PC-9 (cell line): ENCODE results near the gene RCOR3. TPM values are rescaled to one million over a fixed set of nuclear protein-coding genes. Genes with fewer than 3 reads are reported as not detected.

Experiments
- BruUV-seq: library from RNA; stranded (reverse); fragments of 400-500 nt; replicated peaks from 2 replicates; lab custom pipeline; 2021; lab: Mats Ljungman, UMichigan
- CTCF ChIA-PET: fragments of 300-600 bp; sonication (Branson Sonifier 250); formaldehyde crosslinking; loops from one replicate; lab custom pipeline; 2022; ENCODE audit warnings: antibody characterized with exemption; lab: Charles Lee
- POLR2A ChIA-PET: fragments of 300-600 bp; sonication (Branson Sonifier 250); formaldehyde crosslinking; loops from one replicate; lab custom pipeline; 2022; ENCODE audit warnings: antibody characterized with exemption; ENCODE audit not compliant: unreplicated experiment; lab: Charles Lee
- DNase-seq, 2 experiments: peaks; one replicate each; pipeline versions ENCODE4 v3.0.0 to v3.0.0-alpha.2; 2015 to 2022; ENCODE audit warnings: mixed read lengths in 1 of 2
- H2AFZ ChIP-seq: fragments of 200-600 bp; sonication (generic); 2 replicates; pipeline ENCODE4 v1.8.1; 2017; ENCODE audit warnings: antibody characterized with exemption
- H3F3A ChIP-seq: fragments of 200-600 bp; sonication (generic); 2 replicates; pipeline ENCODE4 v1.8.1; 2017; ENCODE audit warnings: antibody characterized with exemption, mild to moderate bottlenecking, low read depth; ENCODE audit not compliant: insufficient read depth
- H3K27ac ChIP-seq: fragments of 200-600 bp; sonication (generic); 2 replicates; pipeline ENCODE4 v1.6.1; 2016; ENCODE audit warnings: mixed run types
- H3K27me3 ChIP-seq: fragments of 200-600 bp; sonication (generic); 2 replicates; pipeline ENCODE4 v1.6.1; 2016; ENCODE audit warnings: low read depth, mixed run types; ENCODE audit not compliant: insufficient read depth
- H3K36me3 ChIP-seq: fragments of 200-600 bp; sonication (generic); 2 replicates; pipeline ENCODE4 v1.6.1; 2016; ENCODE audit warnings: low read depth, mixed run types
- H3K4me1 ChIP-seq: fragments of 200-600 bp; sonication (generic); replicated peaks from 2 replicates; pipeline ENCODE4 v1.6.1; 2016; ENCODE audit warnings: mixed run types; ENCODE audit not compliant: insufficient read depth
- H3K4me2 ChIP-seq: fragments of 200-600 bp; sonication (generic); 2 replicates; pipeline ENCODE4 v1.6.1; 2017; ENCODE audit warnings: mixed run types
- H3K4me3 ChIP-seq: fragments of 200-600 bp; sonication (generic); 2 replicates; pipeline ENCODE4 v1.6.1; 2016; ENCODE audit warnings: mixed run types
- H3K79me2 ChIP-seq: fragments of 200-600 bp; sonication (generic); 2 replicates; pipeline ENCODE4 v1.6.1; 2017; ENCODE audit warnings: low read depth, mixed run types
- H3K9me2 ChIP-seq: fragments of 200-600 bp; sonication (generic); 2 replicates; pipeline ENCODE4 v1.8.1; 2017; ENCODE audit warnings: mild to moderate bottlenecking; ENCODE audit not compliant: insufficient read depth
- H3K9me3 ChIP-seq: fragments of 200-600 bp; sonication (generic); 2 replicates; pipeline ENCODE4 v1.8.1; 2016; ENCODE audit warnings: low read depth; ENCODE audit not compliant: insufficient read depth
- H4K20me1 ChIP-seq: fragments of 200-600 bp; sonication (generic); 2 replicates; pipeline ENCODE4 v1.8.1; 2017; ENCODE audit not compliant: insufficient read depth
- EZH2 ChIP-seq: fragments of 200-600 bp; sonication (generic); IDR thresholded peaks from 2 replicates; pipeline ENCODE4 v1.8.0; 2017; ENCODE audit warnings: antibody characterized with exemption, low read depth
- intact Hi-C: fragments of 100-400 bp; cut with micrococcal nuclease; formaldehyde crosslinking; loops from one replicate; pipeline ENCODE4 v1.10.0; 2022; ENCODE audit not compliant: unreplicated experiment
- total RNA-seq: library from RNA; stranded (reverse); gene quantifications from 2 replicates; pipeline ENCODE4 v1.2.3, GENCODE V29; 2021
- TF ChIP-seq, protein P1 (sequence below): fragments of 200-600 bp; sonication (generic); conservative IDR thresholded peaks from 2 replicates; pipeline ENCODE4 v1.6.1; 2017; ENCODE audit warnings: mixed run types, antibody characterized with exemption, mild to moderate bottlenecking, moderate library complexity

RCOR3 gene
- total RNA-seq, 1 experiment from 2014 or later: 48.7 TPM

DNA sequence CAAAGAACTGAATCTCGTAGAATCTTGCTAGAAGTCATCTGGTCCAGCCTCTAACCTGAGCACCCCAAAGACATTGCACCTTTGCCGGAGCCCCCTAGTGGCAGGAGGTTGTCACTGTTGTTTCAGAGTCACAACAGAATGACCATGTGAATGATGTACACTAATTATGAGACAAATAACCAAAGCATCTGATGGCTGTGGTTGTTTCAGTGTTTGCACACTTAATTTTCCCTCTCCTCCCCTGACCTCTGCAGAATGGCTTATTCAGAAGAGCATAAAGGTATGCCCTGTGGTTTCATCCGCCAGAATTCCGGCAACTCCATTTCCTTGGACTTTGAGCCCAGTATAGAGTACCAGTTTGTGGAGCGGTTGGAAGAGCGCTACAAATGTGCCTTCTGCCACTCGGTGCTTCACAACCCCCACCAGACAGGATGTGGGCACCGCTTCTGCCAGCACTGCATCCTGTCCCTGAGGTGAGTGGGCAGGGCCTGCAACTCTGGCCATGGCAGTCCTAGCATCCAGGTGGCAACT lies 93.9 kb downstream of the RCOR3 start:
- peak in 1 of 2 experiments; percentile 30 for DNase-seq
- Histone ChIP-seq H3K79me2 (no peaks in the 10 kb centered on the region), H3K4me3 (no peak overlapping the region), H3K9me3 (peaks cover 3% of the 10 kb centered on the region; the same call in 1 of the 2 replicates), H3F3A (no peaks in the 10 kb centered on the region), H4K20me1 (0 out of 2 replicates have a peak, but pooled peaks cover 3% of the 10 kb centered on the region), H3K4me1 (peaks cover 6% of the 10 kb centered on the region), H3K27me3 (no peaks in the 10 kb centered on the region), H2AFZ (no peak overlapping the region), H3K9me2 (no peaks in the 10 kb centered on the region), H3K36me3 (no peaks in the 10 kb centered on the region), H3K4me2 (no peak overlapping the region), H3K27ac (no peak overlapping the region)
- BruUV-seq: no TSS peak
- TF ChIP-seq, protein P1, sequence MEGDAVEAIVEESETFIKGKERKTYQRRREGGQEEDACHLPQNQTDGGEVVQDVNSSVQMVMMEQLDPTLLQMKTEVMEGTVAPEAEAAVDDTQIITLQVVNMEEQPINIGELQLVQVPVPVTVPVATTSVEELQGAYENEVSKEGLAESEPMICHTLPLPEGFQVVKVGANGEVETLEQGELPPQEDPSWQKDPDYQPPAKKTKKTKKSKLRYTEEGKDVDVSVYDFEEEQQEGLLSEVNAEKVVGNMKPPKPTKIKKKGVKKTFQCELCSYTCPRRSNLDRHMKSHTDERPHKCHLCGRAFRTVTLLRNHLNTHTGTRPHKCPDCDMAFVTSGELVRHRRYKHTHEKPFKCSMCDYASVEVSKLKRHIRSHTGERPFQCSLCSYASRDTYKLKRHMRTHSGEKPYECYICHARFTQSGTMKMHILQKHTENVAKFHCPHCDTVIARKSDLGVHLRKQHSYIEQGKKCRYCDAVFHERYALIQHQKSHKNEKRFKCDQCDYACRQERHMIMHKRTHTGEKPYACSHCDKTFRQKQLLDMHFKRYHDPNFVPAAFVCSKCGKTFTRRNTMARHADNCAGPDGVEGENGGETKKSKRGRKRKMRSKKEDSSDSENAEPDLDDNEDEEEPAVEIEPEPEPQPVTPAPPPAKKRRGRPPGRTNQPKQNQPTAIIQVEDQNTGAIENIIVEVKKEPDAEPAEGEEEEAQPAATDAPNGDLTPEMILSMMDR: peak; percentile 87
- no peak for TF ChIP-seq EZH2
- ChIA-PET CTCF (no interaction called here), POLR2A (no interaction called here)
- intact Hi-C loops: no loop called here

DNA sequence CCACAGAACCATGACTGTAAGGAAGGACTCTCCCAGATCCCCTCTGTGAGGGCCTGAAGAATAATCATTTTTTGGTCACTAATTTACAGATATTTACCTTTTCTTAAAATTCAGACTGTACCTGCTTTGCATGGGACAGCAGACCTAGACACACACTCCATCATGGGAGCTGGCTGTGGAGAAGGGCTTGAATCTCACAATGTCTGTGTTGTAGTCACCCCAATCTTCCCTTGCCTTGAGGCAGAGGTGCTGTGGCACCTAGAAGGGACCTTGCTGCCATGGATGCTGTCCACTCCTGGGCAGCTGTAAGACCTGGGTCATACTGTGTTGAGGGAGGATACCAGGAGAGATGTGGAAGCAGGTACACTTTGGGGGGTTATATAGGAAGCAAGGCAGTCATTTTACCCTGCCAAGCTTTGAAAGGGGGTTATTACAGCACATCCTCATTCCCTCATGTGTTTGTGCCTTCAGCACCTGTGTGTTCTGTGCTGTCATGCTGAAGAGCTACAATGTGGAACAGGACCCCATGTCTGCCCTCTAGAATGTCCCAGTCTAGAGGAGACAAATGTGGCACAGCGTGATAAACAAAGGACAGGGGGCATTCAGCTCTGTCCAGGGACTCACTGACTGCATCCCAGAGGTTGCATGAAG lies 94.5 kb downstream of the RCOR3 start:
- intact Hi-C loops: no loop called here
- no TSS peak for BruUV-seq

DNA sequence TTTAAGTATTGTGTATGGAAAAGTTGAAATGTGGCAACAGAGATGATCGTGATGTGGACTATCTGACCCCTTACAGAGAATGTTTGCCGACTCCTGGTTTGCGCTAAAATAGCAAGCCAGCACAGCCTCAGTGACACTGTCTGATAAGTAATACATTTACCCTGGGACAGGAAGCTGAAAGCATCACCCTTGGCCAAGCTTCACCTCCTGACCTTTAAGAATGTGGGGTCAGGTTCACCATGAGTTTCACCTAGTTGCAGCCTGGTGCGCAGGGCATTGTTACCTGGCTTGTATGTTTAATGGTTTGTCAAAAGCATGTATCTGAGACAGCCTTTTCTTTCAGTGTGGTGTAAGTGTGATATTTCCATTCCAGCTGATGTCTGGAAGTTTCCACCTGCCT lies 96.7 kb downstream of the RCOR3 start:
- CTCF ChIA-PET: no interaction called here
- intact Hi-C loops: no loop called here
- no peak for DNase-seq

More for the DNA sequence above, 94.5 kb downstream of the RCOR3 start:
- Histone ChIP-seq H3K9me3 (peaks cover 3% of the 10 kb centered on the region; the same call in 1 of the 2 replicates), H3K27ac (no peak overlapping the region), H3K4me2 (no peak overlapping the region), H3K27me3 (no peaks in the 10 kb centered on the region), H3K36me3 (no peaks in the 10 kb centered on the region), H3K9me2 (no peaks in the 10 kb centered on the region), H3K79me2 (no peaks in the 10 kb centered on the region), H3K4me1 (peaks cover 6% of the 10 kb centered on the region), H3K4me3 (no peak overlapping the region), H2AFZ (no peak overlapping the region), H4K20me1 (0 out of 2 replicates have a peak, but pooled peaks cover 3% of the 10 kb centered on the region), H3F3A (no peaks in the 10 kb centered on the region)
- ChIA-PET POLR2A (no interaction called here), CTCF (no interaction called here)
- DNase-seq: no peak
- no peak for TF ChIP-seq EZH2
- TF ChIP-seq, protein P1: no peak

More for the DNA sequence above, 96.7 kb downstream of the RCOR3 start:
- no peak overlapping the region for H3K4me2 ChIP-seq
- peaks cover 3% of the 10 kb centered on the region; the same call in 1 of the 2 replicates for H3K9me3 ChIP-seq
- TF ChIP-seq, protein P1: no peak
- TF ChIP-seq EZH2: no peak
- no peak overlapping the region for H2AFZ ChIP-seq
- no peaks in the 10 kb centered on the region for H3K4me1 ChIP-seq
- BruUV-seq: no TSS peak
- H4K20me1 ChIP-seq: no peaks in the 10 kb centered on the region
- no peaks in the 10 kb centered on the region for H3K79me2 ChIP-seq
- H3K27me3 ChIP-seq: no peaks in the 10 kb centered on the region
- H3K36me3 ChIP-seq: no peaks in the 10 kb centered on the region
- H3K27ac ChIP-seq: no peak overlapping the region
- H3K4me3 ChIP-seq: no peak overlapping the region
- POLR2A ChIA-PET: no interaction called here
- no peaks in the 10 kb centered on the region for H3K9me2 ChIP-seq
- no peaks in the 10 kb centered on the region for H3F3A ChIP-seq
